HFFc6 (cell line): ENCODE measurements around the gene PC. TPM values are rescaled to one million over a fixed set of nuclear protein-coding genes. Genes with fewer than 3 reads are reported as not detected.
"Not testable (repeated sequence)": the region's sequence is repeated elsewhere in the genome, so short reads cannot be mapped to it uniquely, and the experiment has no call there.

Experiments used
- DNase-seq: peaks from one replicate; pipeline ENCODE4 v3.0.0-alpha.2; 2018
- H3K27ac Mint-ChIP-seq: 2 replicates; pipeline ENCODE4 v1.8.0; 2020; ENCODE audit warnings: mild to moderate bottlenecking, mixed read lengths
- H3K27me3 Mint-ChIP-seq: 2 replicates; pipeline ENCODE4 v1.8.0; 2021; ENCODE audit warnings: mild to moderate bottlenecking, moderate library complexity, mixed read lengths; ENCODE audit not compliant: insufficient read depth
- H3K36me3 Mint-ChIP-seq: 2 replicates; pipeline ENCODE4 v1.8.0; 2021; ENCODE audit warnings: low read depth, mixed read lengths
- H3K4me1 Mint-ChIP-seq: 2 replicates; pipeline ENCODE4 v1.8.0; 2020; ENCODE audit warnings: low read depth, mixed read lengths
- H3K4me3 Mint-ChIP-seq: 2 replicates; pipeline ENCODE4 v1.8.0; 2020; ENCODE audit warnings: mild to moderate bottlenecking, moderate library complexity, mixed read lengths
- H3K9me3 Mint-ChIP-seq: 2 replicates; pipeline ENCODE4 v1.8.0; 2020; ENCODE audit warnings: mild to moderate bottlenecking, mixed read lengths
- total RNA-seq, 6 experiments: library from RNA; stranded (reverse); fragmentation: NEBNext Ultra II Directional; extraction: Animal tissue kit (Norgen Biotek cat#: 25700); gene quantifications; 2 replicates in 1 of 6; 3 replicates in 5 of 6; pipeline ENCODE4 v1.2.3, GENCODE V29; 2021
- TF ChIP-seq, protein P1 (sequence below): fragments of 200-600 bp; sonication (generic); IDR thresholded peaks from 2 replicates; pipeline ENCODE4 v1.5.0; 2021; ENCODE audit warnings: antibody characterized with exemption, mild to moderate bottlenecking

Gene PC
- total RNA-seq, 6 experiments from 2014 or later: 13.2 to 21.8 (median 19.3) TPM

DNA sequence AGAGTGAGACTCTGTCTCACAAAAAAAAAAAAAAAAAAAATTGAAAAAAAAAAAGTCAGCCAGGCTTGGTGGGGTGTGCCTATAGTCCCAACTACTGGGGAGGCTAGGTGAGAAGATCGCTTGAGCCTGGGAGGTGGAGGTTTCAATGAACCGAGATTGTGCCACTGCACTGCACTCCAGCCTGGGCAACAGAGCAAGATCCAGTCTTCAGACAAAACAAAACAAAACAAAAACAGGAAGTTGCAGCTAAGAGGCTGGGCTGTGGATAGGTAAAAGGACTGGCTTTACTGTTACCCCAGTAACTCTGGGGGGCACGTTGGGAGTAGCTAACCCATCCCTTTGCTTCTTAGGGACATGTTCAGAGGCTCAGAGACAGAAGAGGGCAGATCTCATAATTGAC lies 6.3 kb upstream of the PC start:
- no peak overlapping the region for H3K4me3 Mint-ChIP-seq
- no peak for DNase-seq
- no peaks in the 10 kb centered on the region for H3K9me3 Mint-ChIP-seq
- H3K27ac Mint-ChIP-seq: no peak overlapping the region; the same call in 1 of the 2 replicates
- H3K27me3 Mint-ChIP-seq: no peaks in the 10 kb centered on the region; the same call in none of the 2 replicates
- peaks cover 43% of the 10 kb centered on the region for H3K4me1 Mint-ChIP-seq
- H3K36me3 Mint-ChIP-seq: no peaks in the 10 kb centered on the region
- TF ChIP-seq, protein P1, sequence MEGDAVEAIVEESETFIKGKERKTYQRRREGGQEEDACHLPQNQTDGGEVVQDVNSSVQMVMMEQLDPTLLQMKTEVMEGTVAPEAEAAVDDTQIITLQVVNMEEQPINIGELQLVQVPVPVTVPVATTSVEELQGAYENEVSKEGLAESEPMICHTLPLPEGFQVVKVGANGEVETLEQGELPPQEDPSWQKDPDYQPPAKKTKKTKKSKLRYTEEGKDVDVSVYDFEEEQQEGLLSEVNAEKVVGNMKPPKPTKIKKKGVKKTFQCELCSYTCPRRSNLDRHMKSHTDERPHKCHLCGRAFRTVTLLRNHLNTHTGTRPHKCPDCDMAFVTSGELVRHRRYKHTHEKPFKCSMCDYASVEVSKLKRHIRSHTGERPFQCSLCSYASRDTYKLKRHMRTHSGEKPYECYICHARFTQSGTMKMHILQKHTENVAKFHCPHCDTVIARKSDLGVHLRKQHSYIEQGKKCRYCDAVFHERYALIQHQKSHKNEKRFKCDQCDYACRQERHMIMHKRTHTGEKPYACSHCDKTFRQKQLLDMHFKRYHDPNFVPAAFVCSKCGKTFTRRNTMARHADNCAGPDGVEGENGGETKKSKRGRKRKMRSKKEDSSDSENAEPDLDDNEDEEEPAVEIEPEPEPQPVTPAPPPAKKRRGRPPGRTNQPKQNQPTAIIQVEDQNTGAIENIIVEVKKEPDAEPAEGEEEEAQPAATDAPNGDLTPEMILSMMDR: no peak

DNA sequence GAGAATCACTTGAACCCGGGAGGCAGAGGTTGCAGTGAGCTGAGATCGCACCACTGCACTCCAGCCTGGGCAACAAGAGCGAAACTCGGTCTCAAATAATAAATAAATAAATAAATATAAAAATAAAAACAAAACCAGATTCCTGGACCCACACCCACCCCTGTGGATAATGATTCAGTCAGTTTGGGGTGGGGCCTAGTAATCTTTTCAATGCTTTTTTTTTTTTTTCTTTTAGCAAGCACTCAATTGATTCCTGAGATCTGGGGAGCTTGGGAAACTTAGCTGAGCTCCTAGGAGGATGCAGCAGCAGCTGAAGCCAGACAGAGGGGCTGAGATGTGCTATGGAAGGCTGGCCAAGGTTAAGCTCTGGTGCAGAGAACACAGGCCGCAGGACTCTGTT lies 4.6 kb upstream of the PC start:
- Mint-ChIP-seq H3K27ac (no peak overlapping the region), H3K27me3 (peaks cover 2% of the 10 kb centered on the region), H3K4me1 (peaks cover 39% of the 10 kb centered on the region), H3K9me3 (peaks cover 6% of the 10 kb centered on the region; the same call in 1 of the 2 replicates), H3K36me3 (peaks cover 6% of the 10 kb centered on the region; the same call in 1 of the 2 replicates), H3K4me3 (no peak overlapping the region)
- DNase-seq: no peak
- TF ChIP-seq, protein P1: no peak

DNA sequence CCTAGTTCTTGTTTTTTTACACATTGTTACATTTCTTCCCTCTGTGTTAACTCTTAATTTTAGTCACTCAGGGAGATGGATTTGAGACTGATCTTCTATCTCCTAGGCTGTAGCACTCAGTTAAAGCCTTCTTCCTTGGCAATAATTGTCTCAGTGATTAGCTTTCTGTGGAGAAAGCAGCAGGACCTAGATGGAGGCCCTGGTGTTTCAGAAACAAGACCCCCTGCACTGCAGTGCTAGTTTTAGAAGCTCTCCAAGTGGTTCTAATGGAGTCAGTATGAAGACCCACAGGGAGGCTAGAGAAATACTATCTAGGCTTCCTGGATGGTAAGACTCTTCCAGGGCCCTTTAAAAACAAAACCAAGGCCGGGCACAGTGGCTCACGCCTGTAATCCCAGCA lies 4.1 kb upstream of the PC start:
- H3K4me1 Mint-ChIP-seq: peaks cover 37% of the 10 kb centered on the region
- no peak overlapping the region for H3K27ac Mint-ChIP-seq
- peaks cover 2% of the 10 kb centered on the region for H3K27me3 Mint-ChIP-seq
- no peak for DNase-seq
- H3K9me3 Mint-ChIP-seq: peaks cover 6% of the 10 kb centered on the region; the same call in 1 of the 2 replicates
- TF ChIP-seq, protein P1: no peak
- no peak overlapping the region for H3K4me3 Mint-ChIP-seq
- H3K36me3 Mint-ChIP-seq: peaks cover 6% of the 10 kb centered on the region; the same call in 1 of the 2 replicates

DNA sequence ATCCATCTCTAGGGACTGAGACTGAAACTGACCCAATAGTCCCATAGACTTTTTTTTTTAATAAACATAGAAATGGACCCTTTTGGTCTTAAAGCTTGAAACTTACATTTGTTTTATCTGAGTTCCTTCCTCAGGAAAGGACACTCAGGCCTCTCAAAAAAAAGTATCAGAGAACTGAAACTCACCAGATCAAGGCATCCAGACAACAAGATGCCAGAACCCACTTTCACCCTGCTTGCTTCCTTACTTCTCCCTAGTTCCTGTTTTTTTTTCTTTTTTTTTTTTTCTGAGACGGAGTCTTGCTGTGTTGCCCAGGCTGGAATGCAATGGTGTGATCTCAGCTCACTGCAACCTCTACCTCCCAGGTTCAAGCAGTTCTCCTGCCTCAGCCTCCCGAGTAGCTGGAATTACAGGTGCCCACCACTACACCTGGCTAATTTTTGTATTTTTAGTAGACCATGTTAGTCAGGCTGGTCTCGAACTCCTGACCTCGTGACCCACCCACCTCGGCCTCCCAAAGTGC lies 3.6 kb upstream of the PC start:
- not testable (repeated sequence) for DNase-seq, H3K4me3 Mint-ChIP-seq, H3K27ac Mint-ChIP-seq, H3K27me3 Mint-ChIP-seq, H3K9me3 Mint-ChIP-seq, H3K36me3 Mint-ChIP-seq
- H3K4me1 Mint-ChIP-seq: peaks cover 41% of the 10 kb centered on the region

DNA sequence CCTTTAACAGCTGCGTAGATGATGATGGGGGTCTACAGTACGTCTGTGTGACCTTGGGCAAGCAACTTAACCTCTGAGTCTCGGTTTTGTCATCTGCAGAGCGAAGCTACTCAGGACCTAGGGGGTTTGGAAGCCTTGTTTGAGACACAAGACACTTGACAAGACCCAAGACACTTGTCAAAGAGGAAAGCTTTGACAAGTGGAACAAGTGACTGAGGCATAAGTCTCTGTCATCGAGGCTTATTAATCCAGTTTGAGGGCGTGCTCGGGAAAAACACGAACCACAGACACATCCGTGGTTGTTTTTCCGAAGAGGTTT lies 732 bp upstream of the PC start:
- no peak for DNase-seq
- TF ChIP-seq, protein P1: no peak
- Mint-ChIP-seq H3K27me3 (peaks cover 2% of the 10 kb centered on the region; the same call in 1 of the 2 replicates), H3K9me3 (peaks cover 6% of the 10 kb centered on the region; the same call in 1 of the 2 replicates), H3K27ac (peak overlapping the region; percentile 79), H3K4me3 (peak overlapping the region; percentile 85), H3K36me3 (peaks cover 6% of the 10 kb centered on the region; the same call in 1 of the 2 replicates), H3K4me1 (peaks cover 32% of the 10 kb centered on the region)

DNA sequence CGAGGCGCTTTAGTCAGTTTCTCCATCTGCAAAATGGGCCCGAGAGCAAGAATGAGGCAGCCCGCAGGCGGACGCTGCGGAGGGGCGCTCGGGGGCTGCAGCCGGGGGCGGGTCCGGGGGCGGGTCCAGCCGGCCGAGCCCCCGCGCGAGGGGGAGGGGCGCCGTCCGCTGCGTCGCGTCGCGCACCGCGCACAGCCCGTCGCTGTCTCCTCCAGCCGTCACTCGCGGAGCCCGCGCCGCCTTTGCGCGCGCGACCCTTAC lies 282 bp downstream of the PC start:
- Mint-ChIP-seq H3K27me3 (peaks cover 2% of the 10 kb centered on the region; the same call in 1 of the 2 replicates), H3K36me3 (peaks cover 6% of the 10 kb centered on the region; the same call in 1 of the 2 replicates), H3K27ac (peak overlapping the region; percentile 62; the same call in 1 of the 2 replicates), H3K4me3 (peak overlapping the region; percentile 86), H3K4me1 (peaks cover 32% of the 10 kb centered on the region), H3K9me3 (peaks cover 6% of the 10 kb centered on the region; the same call in 1 of the 2 replicates)
- TF ChIP-seq, protein P1: no peak
- DNase-seq: no peak
